Loucy (cell line): Measurements from ENCODE around the gene GNRH2.

Experiments used
- CTCF ChIP-seq: fragments of 200-600 bp; sonication (generic); conservative IDR thresholded peaks from 2 replicates; pipeline ENCODE4 v1.5.1; 2014; ENCODE audit warnings: mild to moderate bottlenecking, antibody characterized with exemption, low read length
- EZH2phosphoT487 ChIP-seq: fragments of 200-600 bp; IDR thresholded peaks from 2 replicates; pipeline ENCODE4 v1.6.1; 2018; ENCODE audit warnings: antibody characterized with exemption, mild to moderate bottlenecking, moderate library complexity, borderline replicate concordance

GRCh38 chr20:3047486-3048419, 4.3 kb downstream of the GNRH2 start:
- no peak for TF ChIP-seq CTCF
- TF ChIP-seq EZH2phosphoT487: no peak
